Spinal cord (tissue), 10 donors: ENCODE measurements around the gene MSMB. TPM values are rescaled to one million over a fixed set of nuclear protein-coding genes. Genes with fewer than 3 reads are reported as not detected.
"Not testable (repeated sequence)": the region's sequence is repeated elsewhere in the genome, so short reads cannot be mapped to it uniquely, and the experiment has no call there.

ENCODE experiments used
- DNase-seq, 6 donors: peaks; one replicate each; pipeline versions ENCODE4 v3.0.0 to v3.0.0-alpha.2; 2013 to 2015; ENCODE audit warnings: low spot score in 6 of 6, low read depth in 4 of 6
- H3K27ac ChIP-seq: one replicate; pipeline ENCODE4 v1.5.1; 2013; ENCODE audit warnings: low read depth, low read length, control low read depth
- H3K27me3 ChIP-seq: one replicate; pipeline ENCODE4 v1.6.1; 2013; ENCODE audit warnings: low read length; ENCODE audit not compliant: control insufficient read depth, insufficient read depth
- H3K36me3 ChIP-seq: one replicate; pipeline ENCODE4 v1.6.1; 2013; ENCODE audit warnings: low read length; ENCODE audit not compliant: control insufficient read depth, insufficient read depth
- H3K4me1 ChIP-seq: one replicate; pipeline ENCODE4 v1.6.1; 2013; ENCODE audit warnings: low read length; ENCODE audit not compliant: control insufficient read depth, insufficient read depth
- H3K4me3 ChIP-seq: one replicate; pipeline ENCODE4 v1.5.1; 2013; ENCODE audit warnings: low read depth, low read length, control low read depth
- H3K9me3 ChIP-seq: one replicate; pipeline ENCODE4 v1.6.1; 2013; ENCODE audit warnings: low read length; ENCODE audit not compliant: control insufficient read depth, insufficient read depth
- WGBS: methylation state at CpG from one replicate; pipeline ENCODE4 v1.1.5; 2013; ENCODE audit warnings: missing lambda C conversion rate; ENCODE audit not compliant: insufficient coverage; 5-methylcytosine and 5-hydroxymethylcytosine counted together
- long read RNA-seq, 4 donors: transcript quantifications; one replicate each; lab custom pipeline, GENCODE V29; 2026
- polyA plus RNA-seq, 2 donors: library from polyadenylated mRNA; unstranded; fragments of 120-200 nt; gene quantifications; one replicate each; pipeline ENCODE4 v1.2.1, GENCODE V29; 2013; ENCODE audit not compliant: insufficient read length in 2 of 2
- total RNA-seq, 2 donors: library from RNA; depleted of rRNA in 1 of 2; stranded (reverse); fragments of 120-200 nt in 1 of 2; fragments of >200 nt in 1 of 2; gene quantifications; one replicate each; pipeline versions ENCODE4 v1.2.3 to v1.2.4, GENCODE V29; 2013 to 2014
- donor health status: healthy.

The MSMB gene
- not detected for total RNA-seq
- polyA plus RNA-seq, result not detected
- long read RNA-seq, donor 1, result 0 reads
- long read RNA-seq, donor 2, result 0 reads
- long read RNA-seq, donor 3, result 0 reads
- long read RNA-seq, donor 4, result 0 reads

GRCh38 chr10:46046261-46046660 lies at the start of gene MSMB:
MSMB (minus strand) TSS chr10:46046269; CDS start chr10:46046237, 32 bp downstream.
- no peaks in the 10 kb centered on the region for H3K36me3 ChIP-seq
- no peak within 1 kb of the TSS for H3K27ac ChIP-seq
- H3K4me1 ChIP-seq, result no peaks in the 10 kb centered on the region
- 100% methylated on average over 6 of the region's 7 CpGs for WGBS
- H3K27me3 ChIP-seq, result no peaks in the 10 kb centered on the region
- H3K4me3 ChIP-seq, result no peak within 1 kb of the TSS
- DNase-seq, result no peak
- H3K9me3 ChIP-seq, result no peaks in the 10 kb centered on the region

- H3K36me3 ChIP-seq, result no peaks in the 10 kb centered on the region
- no peaks in the 10 kb centered on the region for H3K9me3 ChIP-seq
- no peaks in the 10 kb centered on the region for H3K27me3 ChIP-seq
- 83% methylated on average over 15 of the region's 15 CpGs for WGBS
- no peaks in the 10 kb centered on the region for H3K4me1 ChIP-seq
- H3K4me3 ChIP-seq, result no peak overlapping the region
- no peak for DNase-seq
- no peak overlapping the region for H3K27ac ChIP-seq
Measured at GRCh38 chr10:46094931-46095750, 49.1 kb upstream of the MSMB start.

GRCh38 chr10:46094197-46094500 lies 48.1 kb upstream of the MSMB start:
- no peaks in the 10 kb centered on the region for H3K9me3 ChIP-seq

GRCh38 chr10:46093316-46094196 lies 47.5 kb upstream of the MSMB start:
- not testable (repeated sequence) for H3K36me3 ChIP-seq
- WGBS, result 86% methylated on average over 9 of the region's 9 CpGs

More at GRCh38 chr10:46094197-46094500, 48.1 kb upstream of the MSMB start:
- DNase-seq, result no peak
- Histone ChIP-seq H3K4me3 (no peak overlapping the region), H3K36me3 (no peaks in the 10 kb centered on the region), H3K4me1 (no peaks in the 10 kb centered on the region), H3K27me3 (no peaks in the 10 kb centered on the region), H3K27ac (no peak overlapping the region)
- 93% methylated on average over 5 of the region's 6 CpGs for WGBS

DNA sequence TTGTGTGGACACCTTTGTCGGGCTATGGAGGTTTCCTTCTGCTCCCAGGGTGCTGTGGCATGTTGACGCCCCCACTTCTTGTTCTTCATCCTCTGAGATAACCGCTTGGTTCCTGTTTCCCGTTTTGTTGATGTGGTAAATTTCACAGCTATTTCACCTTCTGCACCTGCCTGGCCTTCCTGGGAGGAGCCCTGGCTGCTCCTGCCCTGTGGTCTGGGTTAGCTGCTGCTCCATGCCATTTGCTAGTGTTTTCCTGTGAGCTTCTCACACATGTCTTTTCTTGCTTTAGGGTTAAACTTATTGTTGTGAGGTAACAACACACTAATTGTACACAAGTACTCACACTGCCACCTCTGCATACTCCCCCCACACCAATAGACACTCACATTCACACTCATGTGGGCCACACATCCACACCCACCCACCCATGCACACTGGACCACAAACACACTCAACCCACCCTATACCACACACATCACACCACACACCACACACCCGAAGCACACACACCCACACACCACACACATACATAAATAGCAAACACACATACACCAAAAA lies 46.5 kb upstream of the MSMB start:
- 42% methylated on average over 4 of the region's 5 CpGs for WGBS
- H3K4me1 ChIP-seq, result no peaks in the 10 kb centered on the region
- no peak overlapping the region for H3K4me3 ChIP-seq
- H3K9me3 ChIP-seq, result no peaks in the 10 kb centered on the region
- no peaks in the 10 kb centered on the region for H3K27me3 ChIP-seq
- no peaks in the 10 kb centered on the region for H3K36me3 ChIP-seq
- no peak for DNase-seq
- no peak overlapping the region for H3K27ac ChIP-seq

More at GRCh38 chr10:46093316-46094196, 47.5 kb upstream of the MSMB start:
- H3K27ac ChIP-seq, H3K4me1 ChIP-seq, H3K27me3 ChIP-seq, H3K4me3 ChIP-seq, H3K9me3 ChIP-seq, DNase-seq: not testable (repeated sequence)

DNA sequence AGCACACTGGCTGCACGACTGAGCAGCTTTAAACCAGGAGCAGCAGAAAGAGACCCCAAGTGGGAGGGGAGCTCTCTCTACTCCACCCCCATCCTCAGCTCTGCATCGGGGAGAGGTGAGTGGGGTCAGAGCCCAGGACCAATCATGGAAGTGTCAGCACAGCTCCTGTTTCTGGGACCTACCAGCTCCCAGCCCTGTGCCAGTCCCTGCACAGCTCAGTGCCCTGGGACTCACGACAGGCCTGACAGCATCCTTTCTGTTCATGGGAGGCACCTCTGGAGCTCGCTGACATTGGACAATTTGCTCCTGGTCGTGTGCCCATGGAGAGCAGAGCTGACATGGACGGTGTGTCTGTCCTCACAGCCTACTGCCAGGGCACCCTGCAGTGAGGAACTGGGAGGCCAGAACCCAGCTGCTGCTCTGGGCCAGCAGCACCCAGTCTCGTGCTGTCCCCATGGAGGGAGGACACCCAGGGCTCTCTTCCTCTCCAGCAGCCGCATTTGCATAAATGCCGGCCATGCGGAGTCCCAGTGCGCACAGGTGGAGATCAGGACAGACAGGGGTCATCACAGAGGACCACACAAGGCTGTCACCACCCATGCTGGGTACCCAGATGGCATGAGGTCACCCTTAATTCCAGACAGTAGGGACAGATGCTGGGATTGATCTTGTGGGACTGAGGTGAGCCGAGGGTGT lies 45.9 kb upstream of the MSMB start:
- no peaks in the 10 kb centered on the region for H3K4me1 ChIP-seq
- H3K36me3 ChIP-seq, result no peaks in the 10 kb centered on the region
- H3K27ac ChIP-seq, result no peak overlapping the region
- 59% methylated on average over 11 of the region's 12 CpGs for WGBS
- no peak for DNase-seq
- H3K4me3 ChIP-seq, result no peak overlapping the region
- no peaks in the 10 kb centered on the region for H3K27me3 ChIP-seq
- H3K9me3 ChIP-seq, result no peaks in the 10 kb centered on the region

- 84% methylated on average over 9 of the region's 9 CpGs for WGBS
- Histone ChIP-seq H3K27ac (no peak overlapping the region), H3K4me1 (no peaks in the 10 kb centered on the region), H3K4me3 (no peak overlapping the region), H3K9me3 (no peaks in the 10 kb centered on the region), H3K27me3 (no peaks in the 10 kb centered on the region), H3K36me3 (no peaks in the 10 kb centered on the region)
- DNase-seq, result no peak
Measured at GRCh38 chr10:46091080-46091827, 45.2 kb upstream of the MSMB start.

- no peaks in the 10 kb centered on the region for H3K27me3 ChIP-seq
- no peak for DNase-seq
- WGBS, result 92% methylated on average over 9 of the region's 10 CpGs
Measured at GRCh38 chr10:46090258-46090812, 44.3 kb upstream of the MSMB start.

More at GRCh38 chr10:46090258-46090812, 44.3 kb upstream of the MSMB start:
- Histone ChIP-seq H3K4me3 (no peak overlapping the region), H3K27ac (no peak overlapping the region), H3K36me3 (no peaks in the 10 kb centered on the region), H3K4me1 (no peaks in the 10 kb centered on the region), H3K9me3 (no peaks in the 10 kb centered on the region)
